Embryonic facial prominence (tissue), 1 donor: Measurements from ENCODE around the gene FERMT2.

Experiments used
- DNase-seq: peaks from one replicate; pipeline ENCODE4 v3.0.0-alpha.2; 2016; ENCODE audit errors: extremely low spot score

The FERMT2 gene

DNA sequence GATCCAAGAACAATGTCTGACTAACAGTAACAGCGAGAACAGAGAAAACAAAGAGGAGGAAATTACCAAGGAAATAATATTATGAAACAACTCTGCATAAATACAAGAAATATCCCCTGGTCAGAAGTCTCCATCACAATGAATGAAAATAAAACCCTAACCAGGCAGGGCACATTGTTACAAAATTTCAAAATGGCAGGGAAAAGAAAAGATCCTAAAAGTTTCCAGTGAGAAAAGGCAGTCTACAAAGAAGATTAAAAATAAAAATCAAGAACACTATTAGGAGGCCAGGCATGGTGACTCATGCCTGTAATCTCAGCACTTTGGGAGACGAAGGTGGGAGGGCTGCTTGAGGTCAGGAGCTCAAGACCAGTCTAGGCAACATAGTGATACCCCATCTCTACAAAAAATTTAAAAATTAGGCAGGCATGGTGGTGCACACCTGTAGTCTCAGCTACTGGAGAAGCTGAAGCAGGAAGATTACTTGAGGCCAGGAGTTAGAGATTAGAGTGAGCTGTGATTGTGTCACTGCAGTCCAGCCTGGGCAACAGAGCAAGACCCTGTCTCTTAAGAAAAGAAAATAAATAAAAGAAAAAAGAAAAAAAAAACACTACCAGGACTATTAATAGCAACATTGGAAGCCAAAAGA, 47.8 kb downstream of the FERMT2 start:
- DNase-seq = no peak

DNA sequence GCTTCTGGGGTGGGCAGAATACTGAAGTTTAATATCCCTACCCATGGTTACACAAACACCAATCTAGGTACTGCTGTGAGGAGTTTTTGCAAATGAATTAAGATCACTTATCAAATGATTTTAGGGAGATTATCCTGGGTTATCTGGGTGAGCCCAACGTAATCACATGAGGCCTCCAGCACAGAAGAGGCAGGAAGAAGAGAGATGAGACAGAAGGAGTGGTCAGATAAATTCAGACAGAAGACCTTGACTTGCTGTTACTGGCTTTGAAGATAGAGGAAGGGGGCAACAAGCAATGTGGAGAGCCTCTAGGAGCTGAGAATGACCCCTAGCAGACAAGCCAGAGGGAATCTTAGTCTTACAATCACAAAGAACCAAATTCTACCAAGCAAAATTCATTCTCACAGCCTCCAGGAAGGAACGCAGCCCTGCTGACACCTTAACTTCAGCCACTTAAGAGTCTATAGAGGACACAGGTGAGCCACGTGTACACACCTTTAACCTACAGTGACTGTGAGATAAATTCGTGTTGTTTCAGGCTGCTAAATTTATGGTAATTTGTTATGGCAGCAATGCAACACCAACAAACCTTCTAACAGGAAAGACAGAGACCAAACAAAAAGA, 49.4 kb downstream of the FERMT2 start:
- no peak for DNase-seq

DNA sequence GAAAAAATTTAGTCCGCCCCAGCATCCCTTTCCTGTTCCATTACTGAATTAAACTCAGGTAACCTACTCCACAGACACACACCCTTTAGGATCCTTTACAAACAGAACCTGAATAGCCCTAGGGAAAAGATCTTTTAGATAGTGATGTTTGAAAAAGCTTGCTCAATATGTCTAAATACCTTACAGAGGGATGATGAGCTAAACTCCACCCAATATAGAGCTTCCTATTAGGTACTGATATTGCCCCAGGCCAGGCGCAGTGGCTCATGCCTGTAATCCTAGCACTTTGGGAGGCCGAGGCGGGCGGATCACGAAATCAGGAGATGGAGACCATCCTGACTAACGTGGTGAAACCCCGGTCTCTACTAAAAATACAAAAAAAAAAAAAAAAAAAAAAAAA, 50.1 kb downstream of the FERMT2 start:
- DNase-seq = no peak

DNA sequence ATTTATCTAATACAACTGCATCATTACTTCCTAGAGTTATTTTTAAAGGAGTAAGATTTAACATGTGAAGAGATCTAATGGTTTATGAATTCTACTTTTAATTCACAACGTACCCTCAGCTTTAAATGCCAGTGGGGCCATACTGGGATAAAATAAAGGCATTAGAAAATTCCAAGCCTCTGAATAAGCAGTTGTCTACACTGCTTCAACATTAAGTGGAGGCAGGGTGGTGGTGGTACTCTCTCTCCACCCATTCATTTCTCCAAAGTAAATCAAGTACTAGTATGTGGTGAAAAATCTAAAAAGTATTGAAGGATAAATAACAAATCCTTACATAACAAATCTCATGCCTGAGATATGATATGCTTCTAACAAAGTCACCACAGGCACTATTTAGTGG, 52.4 kb downstream of the FERMT2 start:
- DNase-seq = no peak

DNA sequence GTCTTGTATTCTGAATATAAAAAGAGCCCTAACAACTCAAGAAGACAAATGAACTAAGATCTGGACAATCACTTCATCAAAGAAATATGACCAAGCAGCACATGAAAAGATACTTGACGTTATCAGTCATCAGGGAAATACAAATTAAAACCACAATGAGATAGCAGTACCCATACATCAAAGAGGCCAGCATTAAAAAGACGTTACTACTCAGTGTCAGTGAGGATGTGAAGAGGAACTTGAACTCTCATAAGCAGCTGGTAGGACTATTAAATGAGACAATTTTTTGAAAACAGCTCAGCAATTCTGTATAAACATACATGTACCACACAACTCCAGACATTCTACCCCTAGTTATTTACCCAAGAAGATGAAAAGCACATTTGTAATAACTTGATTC, 55.9 kb downstream of the FERMT2 start:
- no peak for DNase-seq

DNA sequence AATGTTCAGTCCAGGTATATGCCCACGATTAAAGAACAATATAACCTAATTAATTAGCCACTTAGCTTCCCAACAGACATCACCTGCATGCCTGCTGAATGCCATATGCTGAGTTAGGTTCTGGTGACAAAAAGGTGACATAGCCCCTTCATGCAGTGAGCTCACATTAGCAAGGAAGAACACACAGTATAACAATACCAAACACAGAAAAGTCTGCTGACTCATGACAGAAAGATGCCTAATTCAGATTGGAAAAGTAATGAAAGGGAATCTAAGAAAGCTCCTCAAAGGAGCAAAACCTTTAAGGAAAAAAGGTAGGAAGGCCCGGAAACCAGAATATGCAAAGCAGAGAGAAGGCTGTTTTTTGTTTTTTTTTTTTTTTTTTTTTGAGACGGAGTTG, 59.0 kb downstream of the FERMT2 start:
- no peak for DNase-seq

DNA sequence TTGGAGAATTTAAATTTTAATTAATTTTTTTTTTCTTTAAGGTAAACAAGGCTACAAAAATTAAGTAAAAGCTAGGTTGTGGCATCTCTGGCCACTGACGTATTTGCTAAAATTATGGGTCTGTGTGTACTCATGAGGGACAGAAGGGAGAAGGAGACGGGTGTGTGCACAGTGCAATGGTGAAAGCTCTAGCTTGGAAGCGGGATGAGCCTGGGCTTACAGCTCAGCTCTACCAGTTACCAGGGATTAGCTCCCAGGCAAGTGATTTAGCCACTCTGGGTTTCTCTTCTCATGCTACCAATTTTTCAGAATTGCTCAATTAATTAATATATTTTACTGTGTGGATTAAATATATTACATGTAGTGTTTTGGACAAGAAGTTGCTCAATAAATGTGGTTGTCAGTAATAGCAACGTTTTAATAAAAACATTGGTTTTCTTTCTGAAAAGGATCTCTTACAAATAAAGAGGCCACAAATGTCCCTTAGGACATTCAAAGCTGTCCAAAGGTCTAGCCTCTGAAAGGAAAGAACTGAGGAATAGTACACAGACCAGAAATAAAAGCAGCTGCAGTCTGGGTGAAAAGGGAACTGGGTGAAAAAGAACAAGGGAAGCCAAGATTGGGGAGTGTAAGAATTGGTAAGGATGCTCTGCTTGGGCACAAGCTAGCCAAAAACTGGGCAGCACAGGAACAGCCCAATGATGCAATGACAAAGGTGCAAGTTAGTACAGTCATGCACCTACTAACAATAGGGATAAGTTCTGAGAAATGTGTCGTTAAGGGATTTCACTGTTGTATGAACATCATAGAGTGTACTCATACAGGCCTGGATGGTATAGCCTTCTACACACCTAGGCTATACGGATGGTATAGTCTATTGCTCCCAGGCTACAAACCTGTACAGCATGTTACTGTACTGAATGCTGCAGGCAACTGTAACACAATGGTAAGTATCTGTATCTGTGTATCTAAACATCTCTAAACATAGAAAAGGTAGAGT, 61.7 kb downstream of the FERMT2 start:
- no peak for DNase-seq

DNA sequence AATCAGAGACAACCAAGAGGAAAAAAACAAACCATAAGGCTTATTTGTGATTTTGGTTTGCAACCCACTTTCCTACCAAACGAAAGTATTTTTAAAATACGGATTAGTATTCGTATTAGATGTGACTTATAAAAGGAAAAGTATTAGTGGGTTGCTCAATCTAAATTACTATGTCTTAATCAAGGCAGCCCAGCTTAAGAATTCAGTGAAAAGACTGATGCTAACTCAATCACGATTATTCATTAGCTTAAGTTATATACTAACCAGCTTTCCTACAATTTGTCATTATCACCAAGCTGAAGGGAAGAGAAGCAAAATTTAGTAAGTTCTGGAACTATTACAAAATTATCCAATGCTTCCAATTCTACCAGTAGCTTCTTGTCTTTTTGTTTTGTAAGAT, 62.7 kb downstream of the FERMT2 start:
- no peak for DNase-seq

DNA sequence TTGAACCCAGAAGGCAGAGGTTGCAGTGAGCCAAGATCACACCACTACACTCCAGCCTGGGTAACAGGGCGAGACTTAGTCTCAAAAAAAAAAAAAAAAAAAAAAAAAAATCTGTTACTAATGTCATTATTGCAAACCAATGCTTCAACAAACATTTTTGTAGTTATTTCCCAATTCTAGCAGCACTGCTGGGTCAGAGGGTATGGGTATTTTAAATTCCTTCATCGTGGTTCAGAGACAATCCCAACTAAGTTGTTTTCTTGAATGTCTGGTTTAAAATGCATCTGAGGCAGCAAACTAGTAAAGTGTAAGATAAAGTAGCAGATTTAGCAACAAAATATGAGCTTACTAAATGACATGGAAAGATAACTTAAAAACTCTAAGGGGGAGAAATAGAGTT, 65.6 kb downstream of the FERMT2 start:
- no peak for DNase-seq

DNA sequence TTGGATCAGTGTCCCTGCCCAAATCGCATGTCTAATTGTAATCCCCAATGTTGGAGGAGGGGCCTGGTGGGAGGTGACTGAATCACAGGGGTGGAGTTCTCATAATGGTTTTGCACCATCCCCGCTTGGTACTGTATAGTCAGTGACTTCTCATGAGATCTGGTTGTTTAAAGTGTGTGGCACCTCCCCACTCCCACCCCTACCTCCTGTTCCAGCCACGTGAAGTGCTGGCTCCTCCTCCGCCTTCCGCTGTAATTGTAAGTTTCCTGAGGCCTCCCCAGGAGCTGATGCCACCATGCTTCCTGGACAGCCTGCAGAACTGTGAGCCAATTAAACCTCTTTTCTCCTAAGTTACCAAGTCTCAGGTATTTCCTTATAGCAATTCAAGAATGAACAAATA, 67.2 kb downstream of the FERMT2 start:
- no peak for DNase-seq

DNA sequence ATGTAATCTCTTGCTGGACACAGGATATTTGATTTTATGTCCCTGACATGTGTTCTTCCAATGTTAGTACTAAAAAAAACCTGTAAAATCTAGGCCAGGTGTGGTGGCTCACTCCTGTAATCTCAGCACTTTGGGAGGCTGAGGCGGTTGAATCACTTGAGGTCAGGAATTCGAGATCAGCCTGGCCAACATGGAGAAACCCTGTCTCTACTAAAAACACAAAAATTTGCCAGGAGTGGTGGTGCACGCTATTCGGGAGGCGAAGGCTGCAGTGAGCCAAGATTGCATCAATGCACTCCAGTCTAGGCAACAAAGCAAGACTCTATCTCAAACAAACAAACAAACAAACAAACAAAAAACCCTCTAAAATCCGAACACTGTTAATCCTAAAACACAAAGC, 68.0 kb downstream of the FERMT2 start:
- DNase-seq = no peak

DNA sequence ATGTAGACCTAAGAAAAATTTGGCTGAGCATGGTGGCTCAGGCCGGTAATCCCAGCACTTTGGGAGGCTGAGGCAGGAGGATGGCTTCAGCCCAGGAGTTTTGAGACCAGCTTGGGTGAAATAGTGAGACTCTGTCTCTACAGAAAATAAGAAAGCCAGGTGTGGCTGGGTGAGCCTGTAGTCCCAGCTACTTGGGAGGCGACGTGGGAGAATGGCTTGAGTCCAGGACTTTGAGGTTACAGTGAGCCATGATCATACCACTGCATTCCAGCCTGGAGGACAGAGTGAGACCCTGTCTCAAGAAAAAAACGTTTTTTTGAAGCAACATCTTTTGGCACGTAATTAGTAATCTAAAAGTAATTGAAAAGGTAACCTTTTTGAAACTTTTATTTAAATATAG, 70.9 kb downstream of the FERMT2 start:
- DNase-seq = no peak

DNA sequence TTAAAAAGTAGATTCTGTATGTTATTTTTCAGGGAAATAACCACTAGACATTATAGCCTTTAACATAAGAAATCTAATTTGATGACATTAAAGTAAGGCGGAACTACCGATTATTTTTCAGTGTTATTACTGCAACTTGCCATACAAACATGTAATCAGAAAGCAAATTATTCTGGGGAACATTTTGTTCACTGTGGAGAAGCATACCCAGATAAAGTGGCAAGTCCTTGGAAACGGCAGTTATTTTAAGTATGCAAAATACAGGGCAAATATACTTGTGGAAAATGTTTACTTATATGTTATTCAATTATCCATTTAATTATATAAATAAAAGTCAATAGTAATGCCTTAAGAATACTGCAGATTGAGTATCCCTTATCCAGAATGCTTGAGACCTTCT, 71.9 kb downstream of the FERMT2 start:
- no peak for DNase-seq

DNA sequence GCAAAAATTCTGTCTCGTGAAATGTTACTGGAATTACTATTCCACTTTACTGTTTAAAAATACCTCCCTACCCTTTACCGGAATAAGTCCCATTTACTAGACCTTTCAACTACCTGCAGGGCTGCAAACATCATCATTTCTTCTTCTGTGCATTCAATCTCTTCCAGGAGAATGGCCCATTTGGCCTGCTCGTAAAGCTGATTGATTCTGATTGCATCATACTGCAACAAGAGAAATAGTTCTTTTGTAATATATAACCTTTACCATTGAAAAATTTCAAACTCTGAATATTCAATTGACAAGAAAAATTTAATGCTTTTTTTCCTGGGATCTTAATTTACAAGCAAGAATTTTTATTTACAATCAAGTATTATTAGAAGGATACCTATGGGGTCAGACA, 72.4 kb downstream of the FERMT2 start:
- no peak for DNase-seq

DNA sequence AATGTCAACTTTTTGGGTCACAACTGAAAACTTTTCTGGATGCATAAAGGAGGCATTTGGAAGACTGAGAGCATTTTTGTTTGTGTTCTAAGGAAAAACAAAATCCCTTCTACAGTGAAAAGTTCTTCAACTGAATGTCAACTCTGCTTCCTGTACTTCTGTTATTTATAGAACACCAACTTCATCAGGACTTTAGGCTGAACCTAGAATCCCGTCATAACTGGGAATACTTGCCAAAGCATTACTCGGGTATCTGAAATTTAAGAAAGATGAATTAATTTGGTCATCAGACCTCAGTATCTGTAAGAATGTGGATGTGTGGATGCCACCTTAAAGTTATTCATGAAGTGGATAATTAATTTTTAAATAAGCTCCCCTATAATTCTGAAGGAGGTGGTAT, 73.2 kb downstream of the FERMT2 start:
- DNase-seq = no peak

DNA sequence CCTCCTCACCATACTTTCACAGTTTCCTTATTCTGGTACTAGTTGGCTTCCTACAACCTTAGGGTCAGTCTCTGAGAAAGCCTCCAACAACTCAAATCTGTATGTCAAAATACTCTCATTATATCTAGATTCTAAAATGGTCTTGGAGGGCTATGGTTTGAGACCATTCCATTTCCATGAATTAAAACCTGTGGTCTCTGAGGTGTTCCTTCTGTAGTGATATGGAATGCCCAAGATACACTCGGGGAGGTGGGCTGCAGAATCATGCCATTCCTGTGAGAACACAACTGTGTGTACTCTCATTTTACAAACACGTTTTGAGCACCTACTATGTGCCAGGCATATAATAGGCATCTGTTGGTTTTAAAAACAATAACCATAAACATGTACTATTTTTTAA, 74.0 kb downstream of the FERMT2 start:
- DNase-seq = no peak

DNA sequence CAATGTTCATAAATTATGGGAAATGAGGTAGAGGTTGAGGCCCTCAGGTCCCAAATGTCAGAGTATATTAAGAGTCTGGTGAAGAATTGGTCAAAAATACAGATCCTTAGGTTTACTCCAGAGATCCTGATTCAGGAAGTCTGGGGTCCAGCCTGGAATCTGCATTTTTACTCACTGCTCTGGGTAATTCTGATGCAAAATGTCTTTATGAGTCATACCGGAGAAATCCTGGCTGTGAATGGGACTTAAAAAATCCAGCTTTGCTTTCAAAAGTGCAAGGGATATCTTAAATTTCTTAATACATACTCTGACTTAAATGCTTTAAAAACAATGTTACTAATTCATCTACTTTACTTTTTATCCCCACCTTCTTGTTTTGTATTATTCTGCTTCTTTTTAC, 74.5 kb downstream of the FERMT2 start:
- no peak for DNase-seq

DNA sequence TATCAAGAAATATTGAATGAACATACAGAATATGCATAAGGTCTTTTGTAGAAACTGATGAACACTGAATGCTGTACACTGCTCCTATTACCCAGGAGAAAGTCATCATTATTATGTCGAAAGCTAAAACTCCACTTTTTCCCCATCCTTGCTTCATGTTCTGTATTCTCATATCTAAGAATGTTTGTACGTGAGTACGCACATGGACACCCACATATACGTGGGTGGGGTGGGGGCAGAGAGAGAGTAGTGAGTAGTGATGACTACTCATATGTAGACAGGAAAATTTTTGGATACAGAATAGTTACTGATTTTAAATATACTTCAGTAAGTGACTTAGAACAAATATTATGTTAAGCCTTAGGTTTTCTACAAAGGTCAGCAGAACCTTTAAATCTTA, 75.1 kb downstream of the FERMT2 start:
- DNase-seq = no peak

DNA sequence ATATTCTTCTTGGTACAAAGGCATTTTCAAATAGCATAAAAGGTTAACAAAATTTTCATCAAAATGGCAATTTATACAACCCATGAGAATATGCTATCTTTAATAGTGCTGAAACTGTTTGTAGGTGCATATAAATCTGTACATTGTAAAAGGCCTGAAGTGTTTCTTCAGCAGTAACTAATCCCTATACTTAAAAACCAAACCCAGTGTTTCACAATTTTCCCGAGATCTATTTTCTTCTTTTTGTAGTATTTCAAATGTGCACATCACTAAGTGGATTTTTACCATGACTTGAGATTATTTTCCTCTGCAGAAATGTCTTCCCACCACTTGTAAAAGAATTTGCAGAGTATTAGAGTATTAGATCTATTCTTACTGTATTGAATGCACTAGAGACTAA, 76.5 kb downstream of the FERMT2 start:
- no peak for DNase-seq

DNA sequence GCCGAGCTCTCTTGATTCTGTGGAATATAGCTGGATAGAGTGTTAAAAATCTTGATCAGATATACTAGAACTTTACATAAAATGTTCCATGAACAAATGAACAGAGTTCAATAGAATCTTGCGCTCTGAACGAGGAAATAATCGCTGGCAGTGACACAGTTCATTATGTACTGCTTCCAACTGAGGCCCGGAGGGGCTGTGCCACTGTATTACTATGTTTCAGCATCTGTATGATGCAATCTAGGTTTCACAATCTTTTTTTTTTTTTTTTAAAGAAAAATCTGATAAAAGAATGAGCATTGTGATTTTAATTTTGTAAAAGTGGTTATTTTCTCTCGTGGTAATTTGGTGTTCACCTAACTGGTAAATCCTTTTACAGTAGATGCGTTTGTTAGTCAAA, 77.2 kb downstream of the FERMT2 start:
- no peak for DNase-seq

DNA sequence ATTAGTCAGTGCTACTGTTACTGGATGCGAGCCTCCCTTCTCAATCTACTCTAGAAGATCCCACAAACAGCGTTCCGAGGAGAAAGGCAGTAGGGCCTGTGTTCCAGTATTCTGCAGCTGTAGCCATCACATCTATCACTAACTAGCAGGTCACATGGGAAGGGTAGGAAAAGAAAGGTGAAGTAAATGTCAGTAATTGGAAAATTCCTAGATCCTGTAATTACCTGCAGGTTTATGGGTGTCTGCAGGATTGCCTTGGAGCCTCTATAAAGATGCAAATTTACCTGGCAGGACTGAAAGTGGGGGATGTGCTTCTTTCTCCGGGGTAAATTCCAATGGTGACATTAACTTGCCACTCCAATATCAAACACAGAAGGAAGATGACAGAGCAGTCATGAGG, 77.8 kb downstream of the FERMT2 start:
- DNase-seq = no peak

DNA sequence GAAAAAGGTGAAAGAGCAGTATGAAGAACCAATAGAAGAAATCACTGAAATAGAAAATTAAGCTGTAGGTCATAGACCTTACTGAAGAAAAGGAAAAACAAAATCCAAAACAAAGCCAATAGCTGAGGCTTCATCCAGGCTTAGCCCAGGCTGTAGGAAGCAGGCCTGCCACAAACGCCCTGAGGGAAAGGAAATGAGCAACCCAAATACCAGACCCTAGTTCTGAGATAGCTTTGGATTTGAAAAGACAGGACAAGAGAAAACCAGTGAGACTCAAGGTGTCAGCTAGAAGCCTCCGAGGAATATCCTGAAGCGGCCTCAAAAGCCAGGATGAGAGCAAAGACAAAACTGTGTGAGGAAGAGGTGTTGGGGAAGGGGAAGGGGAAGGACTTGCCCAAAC, 79.2 kb downstream of the FERMT2 start:
- no peak for DNase-seq
